ENCODE data around the gene MOB1B.
A peak's percentile ranks its signal among the peaks of the same experiment; 100 is the strongest.
"Not testable (repeated sequence)": the region's sequence is repeated elsewhere in the genome, so short reads cannot be mapped to it uniquely, and the experiment has no call there.

Gene MOB1B

GRCh38 chr4:70956549-70957210 is 54.5 kb downstream of the MOB1B start:
- DNase-seq (ENCODE audit: low read depth in 2 of 2): no peak

DNA sequence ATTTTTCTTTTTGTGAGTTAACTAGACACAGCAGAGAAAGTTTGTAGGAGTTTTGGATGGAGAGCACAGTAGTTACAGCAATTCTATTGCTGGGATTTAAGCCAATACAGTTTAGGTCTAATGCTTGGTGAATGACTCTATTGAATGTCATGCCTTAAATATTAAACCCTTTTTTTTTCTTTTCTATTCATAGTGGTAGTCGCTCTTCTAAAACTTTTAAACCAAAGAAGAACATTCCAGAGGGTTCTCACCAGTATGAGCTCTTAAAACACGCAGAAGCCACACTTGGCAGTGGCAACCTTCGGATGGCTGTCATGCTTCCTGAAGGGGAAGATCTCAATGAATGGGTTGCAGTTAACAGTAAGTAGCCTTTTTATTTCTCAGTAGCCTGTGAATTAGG is 56.5 kb downstream of the MOB1B start:
- DNase-seq (ENCODE audit: low read depth in 2 of 2): peak; percentile 65 to 67

- no peak for DNase-seq (ENCODE audit: low read depth in 2 of 2)
Measured at GRCh38 chr4:70969076-70969475, 66.9 kb downstream of the MOB1B start.

- DNase-seq (ENCODE audit: low read depth in 2 of 2): no peak
Measured at GRCh38 chr4:70976252-70976651, 74.1 kb downstream of the MOB1B start.

DNA sequence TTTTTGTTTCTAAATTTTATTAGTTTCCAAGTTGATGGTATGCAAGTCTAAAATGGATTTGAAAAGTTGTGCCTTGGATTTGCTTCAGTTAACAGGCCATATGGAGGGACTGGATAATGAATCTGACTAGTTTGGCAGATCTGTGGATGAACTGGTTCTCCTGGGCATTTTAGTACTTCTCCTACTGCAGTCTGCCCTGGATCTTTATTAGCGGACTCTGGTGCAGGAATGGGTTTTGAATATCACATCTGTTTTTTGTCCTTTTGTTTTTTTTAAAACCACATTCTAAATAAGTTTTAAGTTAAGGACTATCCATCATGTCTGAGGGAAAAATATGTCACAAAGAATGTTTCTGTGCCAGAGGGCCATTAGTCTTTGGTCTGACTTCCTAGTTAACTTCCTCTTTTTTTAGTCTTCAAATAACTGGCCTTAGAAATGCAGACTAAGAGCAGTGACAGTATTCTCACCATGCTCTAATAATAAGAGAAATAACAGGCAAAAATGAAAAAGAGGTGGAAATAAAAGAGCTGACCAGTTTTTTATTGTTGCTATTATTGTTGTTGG is 77.4 kb downstream of the MOB1B start:
- no peak for DNase-seq (ENCODE audit: low read depth in 2 of 2)

DNA sequence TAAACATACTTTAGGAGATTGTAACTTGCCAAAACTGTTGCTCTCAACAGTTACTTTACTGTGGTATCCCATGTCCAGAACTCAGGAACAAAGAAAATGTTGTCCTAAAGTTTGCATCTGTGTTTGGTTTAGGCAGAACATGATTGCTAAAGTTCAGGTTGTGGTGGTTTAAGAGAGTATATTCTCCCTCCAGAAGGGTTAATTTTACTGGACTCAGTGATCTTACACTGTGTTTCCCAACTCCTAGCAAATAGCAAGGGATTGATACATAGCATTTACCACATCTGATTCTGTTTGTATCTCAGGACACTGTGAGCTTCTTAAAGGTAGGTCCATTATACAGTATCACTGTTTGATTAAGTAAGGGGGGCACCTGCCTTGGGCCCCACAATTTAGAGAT is 78.0 kb downstream of the MOB1B start:
- DNase-seq (ENCODE audit: low read depth in 2 of 2): no peak

- no peak for DNase-seq (ENCODE audit: low read depth in 2 of 2)
Measured at GRCh38 chr4:70984106-70984505, 81.9 kb downstream of the MOB1B start.

DNA sequence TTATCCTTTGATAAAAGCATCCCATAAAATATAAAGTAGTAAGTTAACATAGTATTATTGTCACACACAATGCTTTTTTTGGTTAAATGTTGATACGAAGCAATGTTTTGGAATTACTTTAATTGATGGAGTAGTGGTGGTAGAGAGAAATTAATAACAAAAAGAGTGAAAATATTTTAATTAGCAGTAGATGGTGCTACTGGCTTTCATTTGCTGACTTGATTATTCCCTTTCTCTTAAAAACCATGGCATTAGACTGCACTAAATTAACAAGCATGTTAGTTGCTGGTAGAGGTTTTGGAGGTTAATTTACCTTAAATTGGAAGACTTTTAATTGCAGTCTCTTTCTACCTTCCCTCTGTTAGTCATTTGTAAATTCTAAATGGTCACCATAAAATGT is 82.4 kb downstream of the MOB1B start:
- no peak for DNase-seq (ENCODE audit: low read depth in 2 of 2)

- no peak for DNase-seq (ENCODE audit: low read depth in 2 of 2)
Measured at GRCh38 chr4:70991596-70991995, 89.4 kb downstream of the MOB1B start.

- DNase-seq (ENCODE audit: low read depth in 2 of 2): no peak
Measured at GRCh38 chr4:70992391-70992881, 90.3 kb downstream of the MOB1B start.

DNA sequence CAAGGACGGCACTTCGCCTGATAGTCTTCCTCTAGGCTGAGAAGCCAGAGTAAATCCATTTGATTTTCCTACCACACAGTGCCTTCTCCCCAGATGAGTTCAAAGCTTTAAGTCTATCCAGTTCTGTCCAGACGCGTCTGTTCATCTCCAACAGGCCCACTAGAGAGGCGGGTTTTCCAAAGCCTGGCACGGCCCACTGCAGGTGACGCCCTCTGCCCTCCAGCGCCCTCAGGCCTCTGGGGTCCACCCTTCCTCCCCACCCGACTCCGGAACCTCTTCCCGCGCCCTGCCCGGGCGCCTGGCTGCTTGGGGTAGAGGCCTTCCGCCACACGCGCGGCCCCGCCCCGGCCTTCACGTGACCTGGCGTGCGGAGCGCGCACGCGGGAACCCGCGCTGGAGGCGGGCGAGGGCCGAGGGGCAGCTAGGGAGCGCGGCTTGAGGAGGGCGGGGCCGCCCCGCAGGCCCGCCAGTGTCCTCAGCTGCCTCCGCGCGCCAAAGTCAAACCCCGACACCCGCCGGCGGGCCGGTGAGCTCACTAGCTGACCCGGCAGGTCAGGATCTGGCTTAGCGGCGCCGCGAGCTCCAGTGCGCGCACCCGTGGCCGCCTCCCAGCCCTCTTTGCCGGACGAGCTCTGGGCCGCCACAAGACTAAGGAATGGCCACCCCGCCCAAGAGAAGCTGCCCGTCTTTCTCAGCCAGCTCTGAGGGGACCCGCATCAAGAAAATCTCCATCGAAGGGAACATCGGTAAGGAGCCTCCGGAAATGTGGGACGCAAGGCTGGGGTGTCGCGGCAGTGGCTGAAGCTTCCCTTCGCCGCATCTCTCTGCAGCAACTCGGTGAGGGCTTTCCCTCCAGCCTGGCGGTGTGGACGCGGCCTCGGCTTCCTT is 91.3 kb downstream of the MOB1B start, which contains the start of gene DCK:
DCK (plus strand) TSS at position 469 of the 888 bp plus-strand sequence; CDS start at position 656, 187 bp downstream.
- peak; percentile 67 to 70 for DNase-seq (ENCODE audit: low read depth in 2 of 2)

- DNase-seq (ENCODE audit: low read depth in 2 of 2): no peak
Measured at GRCh38 chr4:70994069-70994366, 91.8 kb downstream of the MOB1B start.

DNA sequence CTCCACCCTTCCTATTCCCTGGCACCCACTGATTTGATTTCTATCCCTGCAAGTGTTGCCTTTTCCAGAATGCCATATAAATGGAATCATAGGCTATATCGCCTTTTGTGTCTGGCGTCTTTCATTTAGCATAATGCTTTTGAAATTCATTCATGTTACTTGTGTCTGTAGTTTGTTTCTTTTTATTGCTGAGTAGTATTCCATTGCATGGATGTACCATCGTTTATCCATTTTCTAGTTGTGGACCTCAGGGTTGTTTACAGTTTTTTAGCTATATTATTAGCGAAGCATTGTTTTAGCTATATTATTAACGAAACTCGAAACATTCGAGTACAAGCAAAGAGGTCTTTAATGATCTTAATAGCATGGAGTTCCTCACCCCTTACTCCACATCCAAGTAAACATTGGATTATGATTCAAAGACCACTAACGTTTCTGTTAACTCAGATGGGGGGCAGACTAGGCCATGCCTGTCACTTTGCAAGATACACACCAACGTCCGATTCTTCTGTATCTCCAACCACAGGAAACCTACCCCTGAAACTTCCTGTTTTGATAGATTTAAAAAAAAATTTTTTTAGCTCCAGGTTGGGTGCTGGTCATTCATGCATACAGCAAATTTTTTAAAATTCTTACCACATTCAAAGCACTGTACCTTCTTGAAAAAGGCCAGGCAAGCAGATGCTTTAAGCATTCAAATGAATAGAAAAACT is 92.4 kb downstream of the MOB1B start:
- no peak for DNase-seq (ENCODE audit: low read depth in 2 of 2)

- DNase-seq (ENCODE audit: low read depth in 2 of 2): no peak
Measured at GRCh38 chr4:70996018-70996360, 93.8 kb downstream of the MOB1B start.

DNA sequence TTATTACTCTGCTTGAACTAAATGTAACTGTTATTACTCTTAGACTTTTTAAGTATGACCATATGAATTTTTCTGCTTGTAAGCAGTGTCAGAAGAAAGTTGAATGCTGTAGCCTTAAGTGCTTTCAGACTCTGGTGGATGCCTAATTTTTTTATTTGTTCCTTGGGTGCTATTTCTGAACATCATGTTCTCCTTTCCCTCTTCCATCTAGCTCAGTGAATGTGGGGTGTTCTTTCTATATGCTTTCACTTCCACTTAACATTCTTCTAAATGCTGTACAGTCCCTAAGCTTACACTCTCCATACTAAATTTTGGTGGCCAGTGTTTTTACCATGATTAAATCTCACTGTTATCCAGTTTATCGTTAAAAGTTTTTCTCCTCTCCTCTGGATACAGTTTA is 94.9 kb downstream of the MOB1B start:
- DNase-seq (ENCODE audit: low read depth in 2 of 2): no peak

DNA sequence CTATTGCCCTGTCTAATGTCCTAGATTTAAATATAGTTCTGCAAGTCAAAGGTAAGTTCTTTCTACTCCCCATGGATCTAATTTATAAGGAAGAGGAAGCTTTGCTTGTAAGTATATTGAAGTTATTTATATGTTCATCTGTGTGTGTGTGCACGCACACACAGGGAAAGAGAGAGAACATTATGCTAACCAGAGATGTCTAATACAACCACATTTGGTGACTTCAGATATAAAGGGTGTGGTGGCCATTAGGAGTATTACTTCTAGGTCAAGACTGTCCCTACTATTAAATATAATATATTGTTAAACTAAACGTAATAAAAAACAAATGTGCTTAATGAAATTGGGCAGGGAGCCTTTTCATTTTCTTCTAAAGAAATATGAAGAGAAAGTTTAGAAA is 95.4 kb downstream of the MOB1B start:
- no peak for DNase-seq (ENCODE audit: low read depth in 2 of 2)

DNA sequence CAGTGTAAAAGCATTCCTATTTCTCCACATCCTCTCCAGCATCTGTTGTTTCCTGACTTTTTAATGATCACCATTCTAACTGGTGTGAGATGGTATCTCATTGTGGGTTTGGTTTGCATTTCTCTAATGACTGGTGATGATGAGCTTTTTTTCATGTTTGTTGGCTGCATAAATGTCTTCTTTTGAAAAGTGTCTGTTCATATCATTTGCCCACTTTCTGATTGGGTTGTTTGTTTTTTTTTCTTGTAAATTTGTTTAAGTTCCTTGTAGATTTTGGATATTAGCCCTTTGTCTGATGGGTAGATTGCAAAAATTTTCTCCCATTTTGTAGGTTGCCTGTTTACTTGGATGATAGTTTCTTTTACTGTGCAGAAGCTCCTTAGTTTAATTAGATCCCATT is 97.5 kb downstream of the MOB1B start:
- DNase-seq (ENCODE audit: low read depth in 2 of 2): not testable (repeated sequence)

DNA sequence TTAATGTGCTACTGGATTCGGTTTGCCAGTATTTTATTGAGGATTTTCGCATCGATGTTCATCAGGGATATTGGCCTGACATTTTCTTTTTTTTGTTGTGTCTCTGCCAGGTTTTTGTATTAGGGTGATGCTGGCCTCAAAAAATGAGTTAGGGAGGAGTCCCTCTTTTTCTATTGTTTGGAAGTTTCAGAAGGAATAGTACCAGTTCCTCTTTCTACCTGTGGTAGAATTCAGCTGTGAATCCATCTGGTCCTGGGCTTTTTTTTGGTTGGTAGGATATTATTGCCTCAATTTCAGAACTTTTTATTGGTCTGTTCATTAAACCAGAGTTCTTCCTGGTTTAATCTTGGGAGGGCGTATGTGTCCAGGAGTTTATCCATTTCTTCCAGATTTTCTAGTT is 99.2 kb downstream of the MOB1B start:
- not testable (repeated sequence) for DNase-seq (ENCODE audit: low read depth in 2 of 2)

- no peak for DNase-seq (ENCODE audit: low read depth in 2 of 2)
Measured at GRCh38 chr4:71004281-71004851, 102.2 kb downstream of the MOB1B start.

- DNase-seq (ENCODE audit: low read depth in 2 of 2): not testable (repeated sequence)
Measured at GRCh38 chr4:71005025-71005424, 102.9 kb downstream of the MOB1B start.

DNA sequence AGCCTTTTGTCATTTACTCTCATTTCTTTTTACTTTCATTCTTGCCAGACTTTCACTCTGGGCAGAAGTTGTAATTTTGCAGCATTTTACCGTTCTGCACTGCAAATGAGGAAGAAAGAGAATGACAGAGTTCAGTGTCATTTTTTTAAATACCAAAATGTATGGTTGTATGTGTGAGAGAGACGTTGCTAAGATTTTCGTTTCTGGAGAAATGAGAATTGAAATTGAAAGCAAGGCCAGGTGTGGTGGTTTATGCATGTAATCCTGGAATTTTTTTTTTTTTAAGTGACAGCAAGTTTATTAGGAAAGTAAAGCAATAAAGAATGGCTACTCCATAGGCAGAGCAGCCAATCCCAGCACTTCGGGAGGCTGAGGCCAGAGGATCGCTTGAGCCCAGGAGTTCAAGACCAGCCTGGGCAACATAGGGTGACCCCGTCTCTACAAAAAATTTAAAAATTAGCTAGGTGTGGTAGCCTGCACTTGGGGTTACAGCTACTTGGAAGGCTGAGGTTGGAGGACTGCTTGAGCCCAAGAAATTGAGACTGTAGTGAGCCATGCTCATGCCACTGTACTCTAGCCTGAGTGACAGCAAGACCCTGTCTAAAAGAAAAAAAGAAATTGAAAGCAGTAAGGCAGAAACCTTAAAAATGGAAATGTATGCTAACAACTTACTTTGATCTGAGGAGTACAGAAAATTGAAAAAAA is 104.2 kb downstream of the MOB1B start:
- no peak for DNase-seq (ENCODE audit: low read depth in 2 of 2)
